ENCODE results near the gene AP1G1.

GRCh38 chr16:71707199-71707598 lies 101.4 kb downstream of the AP1G1 start:
- TF ChIP-seq CTCF (conservative IDR thresholded peaks at IDR 0.05 in 1 of 2, IDR thresholded peaks at IDR 0.05 in 1 of 2; ENCODE audit: extremely low read depth in 1 of 2, insufficient read depth in 1 of 2, low read depth in 1 of 2, low read length in 2 of 2) (no peak), EZH2 (IDR thresholded peaks at IDR 0.05; ENCODE audit: borderline replicate concordance, low read length) (no peak)
